NCI-H345 treated with DMSO at 0.1 percent for 48 hours (cell line): ENCODE data around the gene A2ML1.
"Not testable (repeated sequence)": the region's sequence is repeated elsewhere in the genome, so short reads cannot be mapped to it uniquely, and the experiment has no call there.

Source experiments
- DNase-seq: peaks from one replicate; lab custom pipeline; 2025; ENCODE audit not compliant: unreplicated experiment; lab: John Stamatoyannopoulos, UW

Gene A2ML1

GRCh38 chr12:8905546-8905945, 83.1 kb downstream of the A2ML1 start:
- DNase-seq, result no peak

DNA sequence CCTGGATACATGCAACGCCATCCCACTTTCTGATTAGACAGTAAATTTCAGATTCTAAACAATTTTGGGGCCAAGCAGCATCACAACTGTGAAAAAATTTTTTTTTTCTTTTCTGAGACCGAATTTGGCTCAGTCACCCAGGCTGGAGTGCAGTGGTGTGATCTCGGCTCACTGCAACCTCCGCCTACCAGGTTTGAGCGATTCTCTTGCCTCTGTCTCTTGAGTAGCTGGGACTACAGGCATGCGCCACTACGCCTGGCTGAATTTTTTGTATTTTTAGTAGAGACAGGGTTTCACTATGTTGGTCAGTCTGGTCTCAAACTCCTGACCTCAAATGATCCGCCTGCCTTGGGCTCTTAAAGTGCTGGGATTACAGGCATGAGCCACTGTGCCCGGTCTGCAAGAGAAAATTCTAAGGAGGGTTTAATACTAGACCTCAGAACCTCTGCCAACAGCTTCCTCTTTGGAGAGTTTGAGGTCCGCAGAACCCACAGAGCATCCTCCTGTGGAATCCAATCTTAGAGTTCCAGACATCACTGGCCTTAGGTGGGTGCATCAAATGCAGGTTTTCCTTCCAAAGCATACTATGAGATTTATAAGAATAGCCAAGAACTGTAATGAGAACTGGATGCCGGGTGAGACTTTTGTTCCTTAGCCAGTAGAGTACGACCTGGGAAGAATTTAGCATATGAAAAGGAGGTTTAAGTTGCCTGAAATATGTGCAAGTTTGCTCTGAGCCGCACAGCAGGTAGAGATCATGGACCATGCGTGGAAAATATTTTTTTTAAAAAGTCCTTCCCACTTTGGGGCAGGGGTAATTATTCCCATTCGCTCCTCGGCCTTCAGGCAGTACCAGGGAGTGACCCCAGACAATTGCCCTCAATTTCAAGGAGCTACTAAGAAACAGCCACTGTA, 84.1 kb downstream of the A2ML1 start:
- no peak for DNase-seq

DNA sequence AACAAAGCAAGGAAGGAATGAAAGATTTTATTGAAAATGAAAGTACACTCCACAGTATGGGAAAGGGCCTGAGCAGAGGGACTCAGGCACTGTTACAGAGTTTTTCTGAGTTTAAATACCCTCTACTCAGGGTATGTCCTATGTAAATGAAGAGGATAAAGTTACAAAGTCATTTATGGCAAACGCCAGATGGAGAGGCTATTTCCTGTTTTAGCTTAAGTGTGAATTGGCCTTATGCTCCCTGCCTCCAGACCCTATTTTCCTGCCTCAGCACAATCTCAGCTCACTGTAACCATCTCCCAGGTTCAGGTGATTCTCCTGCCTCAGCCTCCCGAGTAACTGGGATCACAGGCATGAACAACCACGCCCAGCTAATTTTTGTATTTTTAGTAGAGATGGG, 85.1 kb downstream of the A2ML1 start:
- no peak for DNase-seq

GRCh38 chr12:8909752-8910151, 87.3 kb downstream of the A2ML1 start:
- no peak for DNase-seq

- DNase-seq, result no peak
Observed at GRCh38 chr12:8911606-8912268, 89.3 kb downstream of the A2ML1 start.

GRCh38 chr12:8912914-8913313, 90.5 kb downstream of the A2ML1 start:
- DNase-seq, result peak; percentile 19

GRCh38 chr12:8913702-8914032, 91.2 kb downstream of the A2ML1 start:
- peak; percentile 52 for DNase-seq

- peak; percentile 60 for DNase-seq
Observed at GRCh38 chr12:8914033-8914715, 91.8 kb downstream of the A2ML1 start, which contains the start of gene PHC1. TSS of gene PHC1 (plus strand) at chr12:8914509. CDS start at chr12:8917678, 3,169 bp downstream.

GRCh38 chr12:8914716-8915526, 92.5 kb downstream of the A2ML1 start:
- DNase-seq, result peak; percentile 19

DNA sequence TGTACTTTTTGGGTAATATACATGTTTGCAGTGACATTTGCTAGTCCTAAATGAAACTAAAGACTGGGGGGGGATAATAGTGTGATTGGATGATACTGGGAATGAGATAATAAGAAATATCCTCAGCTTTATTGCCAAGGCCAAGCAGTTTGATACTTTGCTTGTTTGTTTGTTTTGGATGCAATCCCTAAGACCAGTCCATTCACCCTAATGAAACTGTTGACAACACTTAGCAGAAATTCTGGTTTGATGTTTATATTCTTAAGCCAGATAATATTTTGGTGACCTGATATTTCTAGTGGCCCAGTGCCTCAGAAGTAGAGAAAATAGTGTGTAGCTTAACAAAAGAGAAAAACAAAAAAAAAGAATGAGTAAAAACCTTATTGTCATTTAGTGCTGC, 93.7 kb downstream of the A2ML1 start:
- DNase-seq, result no peak

GRCh38 chr12:8917031-8917430, 94.6 kb downstream of the A2ML1 start:
- DNase-seq, result no peak

- no peak for DNase-seq
Observed at GRCh38 chr12:8917751-8918150, 95.3 kb downstream of the A2ML1 start.

- not testable (repeated sequence) for DNase-seq
Observed at GRCh38 chr12:8919643-8920042, 97.2 kb downstream of the A2ML1 start.

GRCh38 chr12:8922544-8922943, 100.1 kb downstream of the A2ML1 start:
- no peak for DNase-seq
